Activated effector memory CD4-positive, alpha-beta T cell treated with anti-CD3 and anti-CD28 coated beads, Interleukin-2, amount 50 U/mL, for 16 hours (primary cell): ENCODE data around the gene SHLD2.
"Not testable (repeated sequence)": the region's sequence is repeated elsewhere in the genome, so short reads cannot be mapped to it uniquely, and the experiment has no call there.

Source experiments
- DNase-seq: peaks from one replicate; pipeline ENCODE4 v3.0.0-alpha.2; 2020

The SHLD2 gene

DNA sequence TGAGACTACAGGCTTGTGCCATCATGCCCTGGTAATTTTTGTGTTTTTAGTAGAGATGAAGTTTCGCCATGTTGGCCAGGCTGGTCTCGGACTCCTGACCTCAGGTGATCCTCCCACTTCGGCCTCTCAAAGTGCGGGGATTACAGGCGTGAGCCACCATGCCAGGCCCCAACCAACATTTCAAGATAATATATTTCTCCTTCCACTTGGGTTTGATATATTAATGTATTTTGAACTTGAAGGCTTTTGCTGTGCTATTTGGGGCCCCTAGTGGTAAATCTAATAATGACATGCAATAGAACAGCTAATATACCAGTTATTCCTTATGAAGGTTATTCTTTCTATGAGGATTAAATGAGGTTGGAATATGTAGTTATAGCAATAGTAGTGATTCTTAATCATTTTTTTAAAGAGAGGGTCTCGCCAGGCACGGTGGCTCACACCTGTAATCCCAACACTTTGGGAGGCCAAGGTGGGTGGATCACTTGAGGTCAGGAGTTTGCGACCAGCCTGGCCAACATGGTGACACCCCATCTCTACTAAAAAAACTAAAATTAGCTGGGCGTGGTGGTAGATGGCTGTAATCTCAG is 54.1 kb downstream of the SHLD2 start:
- not testable (repeated sequence) for DNase-seq

DNA sequence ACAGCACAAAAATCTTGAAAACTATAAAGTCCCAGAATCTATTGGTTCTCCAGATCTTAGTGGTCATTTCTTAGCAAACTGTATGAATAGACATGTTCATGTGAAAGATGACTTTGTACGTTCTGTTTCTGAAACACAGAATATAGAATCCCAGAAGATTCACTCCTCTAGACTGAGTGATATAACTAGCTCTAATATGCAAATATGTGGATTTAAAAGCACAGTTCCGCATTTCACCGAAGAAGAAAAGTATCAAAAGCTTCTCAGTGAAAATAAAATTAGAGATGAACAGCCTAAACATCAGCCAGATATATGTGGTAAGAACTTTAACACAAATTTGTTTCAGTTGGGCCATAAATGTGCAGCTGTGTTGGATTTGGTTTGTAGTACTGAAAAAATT is 56.5 kb downstream of the SHLD2 start:
- not testable (repeated sequence) for DNase-seq

DNA sequence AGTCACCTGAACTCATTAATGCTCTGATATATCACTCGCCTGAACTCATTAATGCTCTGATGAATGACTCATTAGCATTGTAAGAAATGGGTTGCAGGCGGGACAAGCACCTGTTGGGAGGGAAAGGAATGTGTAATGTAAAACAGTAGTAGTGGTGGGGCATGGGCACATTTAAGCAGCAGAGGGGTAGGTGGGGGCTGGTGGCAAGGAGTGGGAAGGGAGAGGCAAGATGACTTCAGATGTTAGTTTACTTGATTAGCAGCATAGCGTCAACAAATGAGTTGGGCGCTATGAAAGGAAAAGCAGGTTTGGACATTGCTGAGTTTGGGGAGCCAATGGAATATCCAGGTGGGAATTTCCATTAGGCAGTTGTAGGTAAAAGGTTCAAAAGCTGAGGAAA is 61.8 kb downstream of the SHLD2 start:
- not testable (repeated sequence) for DNase-seq

DNA sequence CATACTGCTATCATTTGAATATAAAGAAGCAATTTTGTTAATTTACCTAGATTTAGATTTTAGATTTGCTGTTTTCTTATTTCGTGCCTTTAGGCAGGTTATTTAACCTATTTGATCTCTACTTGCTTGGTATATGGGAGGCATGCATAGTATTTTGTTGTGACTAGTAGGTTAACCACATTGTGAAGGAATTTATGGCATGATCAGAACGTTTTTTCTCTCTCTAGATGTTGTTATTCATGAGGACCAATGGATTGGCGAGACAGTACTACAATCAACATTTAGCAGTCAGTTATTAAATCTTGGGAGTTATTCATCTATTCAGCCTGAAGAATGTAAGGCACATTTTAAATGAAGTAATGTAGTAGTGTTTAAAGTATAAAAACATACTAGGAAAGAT is 62.8 kb downstream of the SHLD2 start:
- not testable (repeated sequence) for DNase-seq

DNA sequence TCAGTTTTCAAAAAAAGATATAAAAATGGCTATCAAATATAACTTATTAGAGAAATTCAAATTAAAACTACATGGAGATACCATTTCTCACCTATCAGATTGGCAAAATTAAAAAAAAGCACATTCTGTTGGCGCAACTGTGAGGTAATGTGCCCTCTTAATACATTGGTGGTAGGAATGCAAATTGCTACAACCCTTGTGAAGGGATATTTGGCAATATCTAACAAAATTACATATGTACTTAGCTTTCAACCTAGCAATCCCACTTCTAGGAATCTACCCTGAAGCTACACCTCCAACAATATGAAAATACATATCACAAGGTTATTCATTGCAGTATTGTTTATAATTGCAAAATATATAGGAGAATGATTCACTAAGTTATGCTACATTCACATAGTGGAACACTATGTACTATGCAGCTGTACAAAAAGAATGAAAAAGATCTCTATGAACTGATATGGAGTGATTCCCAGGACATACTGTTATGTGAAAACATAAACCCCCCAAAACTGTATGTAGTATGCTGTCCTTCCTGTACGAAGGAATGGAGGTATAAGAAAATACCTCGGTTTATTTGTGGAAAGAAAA is 67.8 kb downstream of the SHLD2 start:
- DNase-seq = not testable (repeated sequence)

DNA sequence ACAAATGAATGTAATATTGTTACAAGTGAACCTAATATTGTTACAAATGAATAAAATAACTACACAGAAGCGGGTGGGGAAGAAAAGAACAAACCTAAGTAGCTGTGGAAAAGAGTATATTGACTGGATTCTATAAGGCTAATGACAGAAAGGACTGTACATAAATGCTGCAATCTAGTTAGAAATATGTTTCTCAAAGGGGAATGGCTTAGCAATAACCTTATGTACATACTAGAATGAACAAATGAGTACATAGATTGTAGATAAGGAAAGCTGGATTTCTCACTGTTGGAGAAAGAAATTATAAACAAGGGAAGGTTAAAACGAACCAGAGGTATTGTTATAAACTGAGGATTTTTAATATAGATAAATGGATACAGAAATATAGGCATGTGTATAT is 68.4 kb downstream of the SHLD2 start:
- DNase-seq = not testable (repeated sequence)

DNA sequence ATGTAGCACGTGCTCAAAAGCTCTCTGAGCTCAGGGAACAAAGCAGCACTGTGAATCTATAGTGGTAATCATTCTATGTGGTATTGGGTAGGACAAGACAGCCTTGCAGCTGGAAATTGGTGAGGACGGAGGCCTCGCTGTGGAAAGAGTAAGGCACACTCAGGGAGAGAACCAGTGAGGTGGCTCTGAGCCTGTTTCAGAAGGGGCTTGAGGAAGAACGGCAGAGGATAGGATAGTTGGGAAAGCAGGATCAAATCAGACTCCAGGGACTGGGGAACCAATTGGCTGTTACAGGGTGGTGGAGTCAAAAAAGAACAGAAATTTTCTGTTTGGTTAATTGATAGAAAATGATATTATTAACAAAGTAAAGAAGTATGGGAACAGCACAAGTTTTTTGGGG is 74.9 kb downstream of the SHLD2 start:
- DNase-seq = not testable (repeated sequence)

DNA sequence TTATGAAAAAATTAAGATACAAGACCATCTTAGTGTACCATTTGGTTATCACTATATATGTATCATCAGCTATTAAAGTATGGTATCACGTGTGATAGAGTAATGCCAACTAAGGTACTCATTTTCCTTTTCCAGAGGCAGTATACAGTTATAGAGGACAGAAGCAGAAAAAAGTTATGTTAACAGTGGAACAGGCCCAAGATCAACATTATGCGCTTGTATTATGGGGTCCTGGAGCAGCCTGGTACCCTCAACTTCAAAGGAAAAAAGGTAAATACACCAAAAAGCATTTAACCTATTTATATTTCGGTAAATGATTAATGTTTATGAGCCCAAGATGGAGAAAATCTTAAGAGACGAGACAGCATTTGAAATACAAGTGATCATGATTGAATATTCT is 75.7 kb downstream of the SHLD2 start:
- not testable (repeated sequence) for DNase-seq

DNA sequence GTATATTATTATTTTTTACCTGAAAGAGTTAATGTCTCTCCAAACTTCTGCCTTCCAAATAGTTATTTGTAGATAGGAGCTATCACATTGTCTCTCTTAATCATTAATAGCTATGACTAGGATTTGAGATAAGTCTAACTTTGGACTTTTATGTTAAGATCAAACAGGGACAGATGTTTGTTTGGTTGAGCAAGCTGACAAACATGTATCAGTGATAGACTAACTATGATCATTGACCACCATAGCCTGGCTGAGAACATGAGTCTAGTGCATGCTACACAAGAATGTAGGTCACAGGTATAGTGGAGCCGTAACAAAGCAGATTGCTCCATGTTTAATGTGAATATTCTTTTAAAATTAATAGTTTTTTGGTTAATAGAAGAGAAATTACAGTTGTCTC is 76.7 kb downstream of the SHLD2 start:
- not testable (repeated sequence) for DNase-seq

DNA sequence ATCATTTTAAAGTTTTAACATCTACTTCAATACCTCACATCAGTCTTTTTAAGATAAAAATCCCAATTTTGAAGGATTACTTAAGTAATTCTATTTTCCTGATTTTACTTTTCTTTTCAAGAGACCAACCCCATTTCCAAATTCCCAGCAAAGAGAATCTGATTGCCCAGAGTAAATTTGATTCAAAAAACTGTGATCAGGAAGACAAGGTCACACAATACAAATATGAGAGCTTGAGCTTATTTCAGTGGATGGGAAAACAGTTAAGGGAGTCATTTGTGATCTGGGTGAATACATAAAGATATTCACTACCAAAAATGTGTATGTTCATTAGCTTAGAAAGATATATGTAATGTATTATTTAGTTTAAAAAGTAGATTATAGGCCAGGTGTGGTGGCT is 77.2 kb downstream of the SHLD2 start:
- DNase-seq = not testable (repeated sequence)

DNA sequence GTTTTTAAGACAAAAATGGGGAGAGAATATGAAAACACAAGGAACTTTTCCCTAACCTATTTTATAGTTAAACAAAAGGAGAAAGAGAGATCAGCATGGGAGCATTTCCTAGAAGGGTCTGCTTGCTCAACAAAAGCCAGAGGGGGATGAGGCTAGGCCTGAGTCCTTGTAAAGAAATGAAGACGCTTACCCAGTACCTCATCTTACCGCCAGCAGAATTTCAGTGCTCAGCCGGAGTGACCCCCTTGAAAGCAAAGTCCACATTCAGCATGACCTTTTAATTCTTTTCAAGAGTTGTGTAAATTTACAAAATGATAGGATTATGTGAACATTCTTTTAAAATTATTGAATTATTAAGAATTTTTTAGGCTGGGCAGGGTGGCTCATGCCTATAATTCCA is 82.6 kb downstream of the SHLD2 start:
- DNase-seq = not testable (repeated sequence)

DNA sequence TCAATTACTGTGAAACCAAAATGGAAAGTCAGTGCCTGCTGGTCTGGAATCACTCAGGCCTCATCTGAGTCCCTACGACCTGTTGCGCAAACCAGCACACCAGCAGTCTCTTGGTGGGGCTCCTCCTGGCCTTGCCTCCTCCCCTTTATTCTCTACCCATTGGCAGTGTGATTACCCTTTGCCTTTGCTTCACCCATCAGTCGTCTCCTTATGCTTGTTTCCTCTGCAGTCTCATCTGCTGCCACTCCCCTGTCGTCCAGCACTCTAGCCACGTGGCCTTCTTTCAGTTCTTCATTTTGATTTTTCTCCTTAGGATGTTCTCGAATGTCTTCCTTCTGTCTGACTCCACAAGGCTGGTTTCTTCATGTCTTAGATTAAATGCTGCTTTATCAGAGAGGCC is 89.4 kb downstream of the SHLD2 start:
- not testable (repeated sequence) for DNase-seq

DNA sequence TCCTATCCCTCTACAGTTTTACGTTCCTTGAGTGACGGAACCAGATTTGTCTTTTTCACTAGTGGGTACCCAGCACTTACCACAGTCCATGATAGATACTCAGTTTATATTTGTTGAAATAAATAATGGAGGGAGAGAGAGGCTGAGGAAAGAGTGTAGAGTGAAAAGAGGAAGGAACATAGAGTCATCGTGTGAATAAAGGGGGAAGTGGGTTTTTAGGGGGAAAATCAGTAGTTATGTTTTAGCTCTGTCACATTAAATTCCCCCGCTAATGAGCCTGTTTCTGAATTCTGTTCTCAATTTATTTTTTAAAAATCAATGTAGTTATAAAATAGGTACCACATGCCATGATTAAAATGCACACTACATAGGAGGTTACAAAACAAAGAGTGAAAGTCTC is 91.0 kb downstream of the SHLD2 start:
- DNase-seq = not testable (repeated sequence)

DNA sequence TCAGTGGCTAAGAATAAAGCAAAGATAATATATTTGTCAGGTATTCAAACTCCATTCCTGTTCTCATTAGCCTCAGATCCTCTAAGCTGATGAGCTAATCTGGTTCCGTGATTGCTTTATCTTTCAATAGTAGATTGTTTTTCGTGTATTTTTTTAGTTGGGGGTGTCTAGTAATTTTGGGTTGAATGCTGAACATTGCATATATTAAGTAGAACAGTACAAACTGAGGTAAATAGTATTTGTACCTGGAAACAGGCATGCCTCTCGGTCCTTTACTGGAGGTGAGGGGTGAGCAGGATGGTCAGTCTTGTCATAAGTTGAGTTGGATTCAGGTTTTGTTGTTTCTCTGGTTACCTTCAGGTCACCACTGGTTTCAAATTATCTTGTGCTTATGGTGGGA is 92.6 kb downstream of the SHLD2 start:
- not testable (repeated sequence) for DNase-seq

DNA sequence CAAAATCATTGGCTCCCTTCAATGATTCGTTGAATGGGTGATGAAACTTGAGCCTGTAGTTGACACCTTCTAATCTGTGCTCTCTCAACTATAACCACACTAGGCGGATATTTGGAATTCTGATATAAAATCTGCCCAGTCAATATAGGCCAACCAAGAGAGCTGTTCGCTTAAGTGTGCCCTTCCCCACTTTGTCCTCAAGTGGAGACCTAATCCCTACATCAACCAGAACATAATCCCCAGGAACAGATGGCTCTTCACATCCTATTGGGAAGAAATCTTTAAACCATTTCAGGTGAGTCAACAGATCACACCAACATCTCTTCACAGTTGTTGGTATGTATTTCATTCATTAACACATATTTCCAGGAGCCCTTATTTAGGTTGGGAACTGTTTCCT is 96.8 kb downstream of the SHLD2 start:
- not testable (repeated sequence) for DNase-seq

DNA sequence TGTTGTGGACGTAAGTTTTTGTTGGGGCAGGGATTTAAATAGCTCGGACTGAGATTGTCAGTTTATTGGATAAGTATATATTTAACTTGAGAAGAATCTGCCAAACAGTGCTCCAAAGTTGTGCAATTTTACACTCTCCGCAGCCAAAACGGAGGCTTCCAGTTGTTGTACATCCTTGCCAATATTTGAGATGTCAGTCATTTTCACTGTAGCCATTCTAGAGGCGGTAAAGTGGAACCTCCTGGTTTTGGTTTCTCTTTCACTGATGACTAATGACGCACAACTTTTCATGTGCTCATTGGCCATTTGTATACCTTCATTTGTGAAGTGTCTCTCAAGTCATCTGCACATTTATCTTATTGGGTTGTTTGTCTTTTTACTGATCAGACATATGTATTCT is 105.9 kb downstream of the SHLD2 start:
- DNase-seq = peak; percentile 64

DNA sequence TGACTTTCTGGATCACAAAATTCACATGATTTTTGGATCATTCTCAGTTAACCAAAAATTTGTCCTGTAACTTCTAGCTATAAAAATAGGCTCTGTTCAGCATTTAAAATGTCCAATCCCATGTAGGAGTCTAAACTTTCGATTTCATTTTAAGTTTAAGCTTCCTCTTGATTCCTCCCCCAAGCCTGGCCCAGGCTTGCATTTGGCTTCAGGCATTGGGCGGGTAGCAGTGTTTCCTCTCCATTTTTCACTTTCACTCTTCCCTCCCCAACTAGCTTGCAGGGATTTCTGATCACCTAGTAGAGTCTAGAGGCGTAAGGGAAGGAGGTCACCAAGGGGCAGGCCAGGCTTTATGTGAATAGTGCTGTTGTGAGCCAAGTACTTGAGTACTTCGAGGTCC is 109.8 kb downstream of the SHLD2 start:
- not testable (repeated sequence) for DNase-seq

DNA sequence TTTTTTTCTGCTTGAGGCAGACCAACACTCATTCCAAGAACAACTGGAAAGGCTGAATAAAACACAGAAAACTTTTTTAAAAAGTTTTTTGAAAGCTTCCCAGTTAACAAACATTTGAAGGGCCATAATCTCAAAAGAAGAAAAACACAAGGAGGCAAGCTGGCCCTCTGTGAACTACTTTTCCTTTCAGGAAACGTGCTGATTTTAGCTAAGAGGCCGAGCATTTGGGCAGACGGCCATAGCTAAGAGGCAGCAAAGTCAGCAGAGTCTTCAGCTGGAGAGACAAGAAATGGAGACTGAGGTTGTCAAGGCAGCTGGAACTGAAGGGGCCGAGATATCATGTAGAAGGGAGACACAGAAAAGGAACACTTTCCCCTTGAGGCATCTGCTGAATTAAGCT is 111.9 kb downstream of the SHLD2 start:
- not testable (repeated sequence) for DNase-seq

DNA sequence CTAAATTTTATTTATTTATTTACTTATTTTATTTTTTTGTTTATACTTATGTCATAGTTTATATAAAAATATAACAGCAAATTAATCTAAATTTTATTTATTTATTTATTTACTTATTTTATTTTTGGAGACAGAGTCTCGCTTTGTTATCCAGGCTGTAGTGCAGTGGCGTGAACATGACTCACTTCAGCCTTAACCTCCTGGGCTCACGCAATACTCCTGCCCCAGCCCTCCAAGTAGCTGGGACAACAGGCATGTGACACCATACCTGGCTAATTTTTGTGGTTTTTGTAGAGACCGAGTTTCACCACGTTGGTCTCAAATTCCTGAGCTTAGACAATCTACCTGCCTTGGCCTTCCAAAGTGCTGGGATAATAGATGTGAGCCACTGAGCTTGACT is 115.3 kb downstream of the SHLD2 start:
- not testable (repeated sequence) for DNase-seq

DNA sequence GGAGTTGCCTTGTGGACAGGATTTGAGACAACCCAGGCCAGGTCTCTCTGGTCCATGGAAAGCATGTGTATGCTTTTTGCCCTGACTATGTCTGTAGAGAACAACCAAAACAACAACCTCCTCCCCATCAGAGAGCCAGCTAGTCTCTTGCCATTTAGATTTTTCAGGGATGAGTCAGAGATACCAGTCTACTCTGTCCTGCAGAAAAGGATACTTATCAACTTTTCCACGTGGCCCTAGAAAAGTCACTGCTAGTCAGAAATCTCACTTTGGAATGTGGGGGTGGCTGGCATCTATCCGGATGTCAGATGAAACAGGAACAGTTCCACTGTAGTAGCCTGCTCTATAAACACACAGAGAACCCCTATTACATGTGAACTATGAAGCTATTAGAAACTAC is 116.8 kb downstream of the SHLD2 start:
- not testable (repeated sequence) for DNase-seq

DNA sequence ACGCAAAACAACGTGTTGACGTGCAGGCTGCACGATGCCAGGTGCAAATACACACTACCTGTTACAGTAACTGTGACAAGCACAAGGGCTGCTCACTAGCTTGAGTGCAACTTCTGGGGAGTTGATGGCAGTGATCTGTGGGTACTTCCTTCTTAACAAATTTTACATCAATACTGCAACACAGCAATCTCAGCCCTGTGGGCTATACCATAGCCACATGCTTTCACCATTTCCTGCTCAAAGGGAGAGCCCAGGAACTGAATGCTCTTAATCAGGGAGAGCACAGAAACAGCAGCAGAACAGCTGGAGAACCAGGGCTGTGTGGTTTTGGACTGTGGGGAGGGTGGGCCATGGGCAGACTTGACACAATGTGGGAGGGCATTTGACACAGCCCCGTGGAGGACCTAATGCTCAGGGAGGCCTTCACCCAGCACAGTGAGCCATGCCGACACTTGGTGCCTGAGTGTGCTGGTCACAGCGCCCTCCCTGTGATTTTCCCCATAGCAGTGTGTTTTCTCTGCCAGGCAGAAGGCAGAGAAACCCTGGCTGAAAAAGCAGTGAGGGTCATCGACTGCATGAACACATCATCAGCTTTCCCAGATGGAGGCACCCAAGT is 118.3 kb downstream of the SHLD2 start:
- DNase-seq = not testable (repeated sequence)

DNA sequence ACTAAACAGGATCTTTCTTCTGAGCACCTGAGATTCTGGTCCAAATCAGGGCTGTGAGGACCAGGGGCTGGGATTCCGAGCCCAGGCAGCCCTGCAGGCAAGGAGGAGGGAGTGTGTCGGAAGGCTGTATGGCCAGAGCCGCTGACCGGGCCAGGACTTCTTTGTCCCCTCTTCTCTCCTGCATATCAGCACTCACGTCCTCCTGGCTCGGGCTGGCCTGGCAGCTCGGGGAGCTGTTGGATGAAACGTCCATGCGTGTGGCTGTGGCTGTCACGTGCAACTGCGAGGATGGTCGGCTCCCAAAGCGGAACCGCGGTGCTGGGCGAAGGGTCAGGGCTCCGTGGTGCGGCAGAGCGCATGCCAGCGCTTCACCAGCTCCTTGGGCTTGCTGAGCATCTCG is 118.8 kb downstream of the SHLD2 start:
- not testable (repeated sequence) for DNase-seq

DNA sequence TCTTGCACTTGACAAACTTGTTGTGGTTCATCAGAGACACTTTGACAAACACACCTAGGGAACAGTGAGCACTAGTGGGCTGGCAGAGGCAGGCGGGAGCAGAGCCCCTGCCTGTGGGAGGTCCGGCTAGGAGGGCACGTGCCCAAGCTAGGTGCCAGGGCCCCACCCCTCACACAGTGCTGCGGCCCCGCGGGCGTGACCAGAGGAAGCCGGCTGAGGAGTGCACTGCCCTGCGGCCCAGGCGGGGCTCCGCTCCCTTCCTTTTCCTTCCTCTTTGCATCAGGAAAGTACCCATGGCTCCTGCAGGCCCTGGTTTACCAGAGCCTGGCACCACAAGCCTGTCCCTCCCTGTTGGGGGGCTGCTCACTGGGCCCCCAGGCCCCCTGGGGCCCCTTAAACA is 121.1 kb downstream of the SHLD2 start:
- DNase-seq = not testable (repeated sequence)

DNA sequence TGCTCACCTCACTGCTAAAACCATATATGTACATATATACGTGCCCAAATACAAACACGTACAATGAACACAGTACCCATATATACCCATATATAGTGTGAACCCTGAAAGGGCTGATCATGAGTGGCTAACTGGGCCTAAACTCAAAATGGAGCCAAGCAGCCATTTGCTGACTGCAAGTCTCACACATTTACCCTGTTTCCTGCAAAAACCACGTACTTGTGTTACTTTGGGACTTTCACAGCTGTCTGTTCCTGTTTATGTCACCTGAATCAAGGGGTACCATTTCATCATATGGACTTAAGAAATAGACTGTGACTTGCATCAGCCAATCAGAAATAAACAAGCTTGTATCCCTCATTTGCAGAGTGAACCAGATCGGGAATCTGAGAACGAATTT is 124.4 kb downstream of the SHLD2 start:
- DNase-seq = not testable (repeated sequence)

DNA sequence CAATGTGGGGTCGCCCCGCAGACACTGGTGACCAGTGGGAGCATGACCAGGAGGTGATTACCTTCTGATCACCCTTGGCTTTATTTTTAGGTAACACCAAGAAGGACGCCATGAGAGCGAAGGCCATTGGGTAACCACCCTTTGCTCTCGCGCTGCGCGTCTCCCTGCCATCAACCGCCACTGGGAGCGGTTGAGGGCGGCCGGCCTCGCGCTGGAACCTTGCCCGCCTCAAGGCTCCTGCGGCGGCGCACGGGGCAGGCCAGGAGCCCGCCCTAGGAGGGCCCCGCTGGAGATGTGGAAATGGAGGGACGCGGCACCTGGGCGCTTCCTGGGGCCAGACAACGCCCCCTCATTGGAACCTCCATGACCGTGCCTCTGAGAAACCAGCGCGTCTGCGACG is 127.8 kb downstream of the SHLD2 start:
- not testable (repeated sequence) for DNase-seq
